Lower leg skin (tissue), 3 donors: ENCODE results near the gene BCL2.
"Not testable (repeated sequence)": the region's sequence is repeated elsewhere in the genome, so short reads cannot be mapped to it uniquely, and the experiment has no call there.

ENCODE experiments used
- POLR2A ChIP-seq, 2 donors: fragments of 450-650 bp; IDR thresholded peaks; one replicate each; pipeline ENCODE4 v1.6.1; 2016 to 2017; ENCODE audit warnings: antibody characterized with exemption in 2 of 2, mild to moderate bottlenecking in 1 of 2, moderate library complexity in 1 of 2
- TF ChIP-seq, protein P1 (sequence below), 3 donors: fragments of 450-650 bp; IDR thresholded peaks; one replicate each; pipeline ENCODE4 v1.5.1; 2016; ENCODE audit warnings: antibody characterized with exemption in 3 of 3, mild to moderate bottlenecking in 3 of 3, moderate library complexity in 2 of 3

DNA sequence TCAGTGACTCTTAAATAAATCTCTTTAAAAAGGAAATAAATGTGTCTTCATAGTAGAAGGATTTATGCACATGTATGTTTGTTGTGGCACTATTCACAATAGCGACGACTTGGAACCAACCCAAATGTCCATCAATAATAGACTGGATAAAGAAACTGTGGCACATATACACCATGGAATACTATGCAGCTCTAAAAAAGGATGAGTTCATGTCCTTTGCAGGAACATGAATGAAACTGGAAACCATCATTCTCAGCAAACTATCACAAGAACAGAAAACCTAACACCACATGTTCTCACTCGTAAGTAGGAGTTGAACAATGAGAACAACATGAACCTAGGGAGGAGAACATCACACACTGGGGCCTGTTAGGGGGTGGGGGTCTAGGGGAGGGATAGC lies 118.1 kb downstream of the BCL2 start:
- TF ChIP-seq, protein P1, sequence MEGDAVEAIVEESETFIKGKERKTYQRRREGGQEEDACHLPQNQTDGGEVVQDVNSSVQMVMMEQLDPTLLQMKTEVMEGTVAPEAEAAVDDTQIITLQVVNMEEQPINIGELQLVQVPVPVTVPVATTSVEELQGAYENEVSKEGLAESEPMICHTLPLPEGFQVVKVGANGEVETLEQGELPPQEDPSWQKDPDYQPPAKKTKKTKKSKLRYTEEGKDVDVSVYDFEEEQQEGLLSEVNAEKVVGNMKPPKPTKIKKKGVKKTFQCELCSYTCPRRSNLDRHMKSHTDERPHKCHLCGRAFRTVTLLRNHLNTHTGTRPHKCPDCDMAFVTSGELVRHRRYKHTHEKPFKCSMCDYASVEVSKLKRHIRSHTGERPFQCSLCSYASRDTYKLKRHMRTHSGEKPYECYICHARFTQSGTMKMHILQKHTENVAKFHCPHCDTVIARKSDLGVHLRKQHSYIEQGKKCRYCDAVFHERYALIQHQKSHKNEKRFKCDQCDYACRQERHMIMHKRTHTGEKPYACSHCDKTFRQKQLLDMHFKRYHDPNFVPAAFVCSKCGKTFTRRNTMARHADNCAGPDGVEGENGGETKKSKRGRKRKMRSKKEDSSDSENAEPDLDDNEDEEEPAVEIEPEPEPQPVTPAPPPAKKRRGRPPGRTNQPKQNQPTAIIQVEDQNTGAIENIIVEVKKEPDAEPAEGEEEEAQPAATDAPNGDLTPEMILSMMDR (IDR thresholded peaks at IDR 0.05) = not testable (repeated sequence)
- not testable (repeated sequence) for TF ChIP-seq POLR2A (IDR thresholded peaks at IDR 0.05)
